ENCODE results near the gene TOX2. TPM values are rescaled to one million over a fixed set of nuclear protein-coding genes. Genes with fewer than 3 reads are reported as not detected.

Gene TOX2
- total RNA-seq, 1 donor from 2014 or later: not detected

- no peak for TF ChIP-seq CTCF (IDR thresholded peaks at IDR 0.05; ENCODE audit: insufficient read depth, low read length, severe bottlenecking)
- H3K36me3 ChIP-seq (ENCODE audit: control insufficient read depth, insufficient read depth, low read length): no peaks in the 10 kb centered on the region
- no peak for FAIRE-seq
- H3K27me3 ChIP-seq (ENCODE audit: control insufficient read depth, insufficient read depth, low read length): peaks cover 2% of the 10 kb centered on the region
- no peak for DNase-seq (ENCODE audit: low read depth)
- H3K4me3 ChIP-seq (ENCODE audit: low read depth, low read length): no peak overlapping the region
Measured at GRCh38 chr20:44026647-44027342, 112.1 kb downstream of the TOX2 start.

GRCh38 chr20:44027343-44028002 lies 112.8 kb downstream of the TOX2 start:
- no peak for FAIRE-seq
- DNase-seq (ENCODE audit: low read depth): no peak
- H3K36me3 ChIP-seq (ENCODE audit: control insufficient read depth, insufficient read depth, low read length): no peaks in the 10 kb centered on the region
- H3K27me3 ChIP-seq (ENCODE audit: control insufficient read depth, insufficient read depth, low read length): peaks cover 2% of the 10 kb centered on the region
- no peak for TF ChIP-seq CTCF (IDR thresholded peaks at IDR 0.05; ENCODE audit: insufficient read depth, low read length, severe bottlenecking)
- no peak overlapping the region for H3K4me3 ChIP-seq (ENCODE audit: low read depth, low read length)

GRCh38 chr20:44028003-44028730 lies 113.5 kb downstream of the TOX2 start:
- FAIRE-seq (no peak), DNase-seq (ENCODE audit: low read depth) (no peak)
- no peaks in the 10 kb centered on the region for H3K36me3 ChIP-seq (ENCODE audit: control insufficient read depth, insufficient read depth, low read length)
- peaks cover 2% of the 10 kb centered on the region for H3K27me3 ChIP-seq (ENCODE audit: control insufficient read depth, insufficient read depth, low read length)
- TF ChIP-seq CTCF (IDR thresholded peaks at IDR 0.05; ENCODE audit: insufficient read depth, low read length, severe bottlenecking): no peak
- H3K4me3 ChIP-seq (ENCODE audit: low read depth, low read length): no peak overlapping the region

DNA sequence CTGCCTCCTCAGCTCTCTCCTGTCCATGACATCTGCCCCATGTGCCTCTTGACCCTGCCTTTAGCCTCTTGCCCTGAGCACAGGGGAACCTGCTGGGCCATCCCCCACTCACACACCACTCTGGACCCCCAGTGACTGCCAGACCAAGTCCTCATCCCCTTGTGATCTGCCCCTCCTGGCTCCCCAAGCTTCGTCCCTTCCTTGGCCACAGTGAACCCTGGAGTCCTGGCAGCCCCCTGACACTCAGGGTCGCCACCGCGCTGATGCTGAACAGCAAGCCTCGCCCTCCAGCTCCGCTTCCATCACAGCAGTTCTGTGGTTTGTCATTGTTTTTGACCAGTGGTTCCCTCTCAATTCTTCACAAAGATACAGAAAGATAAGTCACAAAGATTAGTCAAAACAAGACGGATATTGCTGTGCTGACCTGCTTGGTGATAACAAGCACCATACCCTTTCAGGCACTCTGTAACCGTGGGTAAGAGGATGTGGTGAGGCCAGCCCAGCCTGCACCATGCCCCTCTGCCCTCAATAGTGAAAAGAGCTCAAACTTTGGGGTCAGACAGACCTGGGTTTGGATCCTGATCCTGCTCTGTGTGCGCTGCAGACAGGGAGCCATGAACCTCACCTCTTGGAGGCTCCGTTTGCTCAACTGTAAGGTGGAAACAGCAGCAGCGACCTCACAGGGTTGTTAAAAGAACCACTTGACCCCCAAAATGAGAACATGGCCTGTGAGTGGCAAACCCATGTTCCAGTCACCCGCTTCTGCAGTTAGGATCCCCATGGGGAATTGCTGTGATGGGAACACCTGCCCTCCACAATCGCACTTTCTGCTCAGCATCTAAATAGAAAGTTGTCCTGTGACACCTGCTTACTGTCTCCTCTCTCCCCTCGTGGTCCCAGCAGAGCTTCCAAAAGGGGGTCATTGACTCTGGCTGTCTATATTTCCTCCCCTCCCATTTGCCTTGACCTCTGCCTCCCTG lies 114.5 kb downstream of the TOX2 start:
- H3K36me3 ChIP-seq (ENCODE audit: control insufficient read depth, insufficient read depth, low read length): no peaks in the 10 kb centered on the region
- FAIRE-seq (no peak), DNase-seq (ENCODE audit: low read depth) (no peak)

More for the DNA sequence above, 114.5 kb downstream of the TOX2 start:
- TF ChIP-seq CTCF (IDR thresholded peaks at IDR 0.05; ENCODE audit: insufficient read depth, low read length, severe bottlenecking): no peak
- H3K27me3 ChIP-seq (ENCODE audit: control insufficient read depth, insufficient read depth, low read length): peaks cover 2% of the 10 kb centered on the region
- H3K4me3 ChIP-seq (ENCODE audit: low read depth, low read length): no peak overlapping the region

All from bronchial epithelial cell (primary cell).